Breast epithelium (tissue), 3 donors: Measurements from ENCODE around the gene PGPEP1.

Experiments used
- POLR2A ChIP-seq: fragments of 450-650 bp; IDR thresholded peaks from one replicate; pipeline ENCODE4 v1.6.1; 2016; ENCODE audit warnings: antibody characterized with exemption, mild to moderate bottlenecking, moderate library complexity
- POLR2AphosphoS5 ChIP-seq, 3 donors: sonication (generic); formaldehyde crosslinking; IDR thresholded peaks; one replicate each; pipeline ENCODE4 v1.6.1; 2017; ENCODE audit warnings: antibody characterized with exemption in 3 of 3
- TF ChIP-seq, protein P1 (sequence below), 3 donors: fragments of 450-650 bp; IDR thresholded peaks; one replicate each; pipeline ENCODE4 v1.5.1; 2016 to 2017; ENCODE audit warnings: antibody characterized with exemption in 3 of 3, mild to moderate bottlenecking in 3 of 3, moderate library complexity in 3 of 3

DNA sequence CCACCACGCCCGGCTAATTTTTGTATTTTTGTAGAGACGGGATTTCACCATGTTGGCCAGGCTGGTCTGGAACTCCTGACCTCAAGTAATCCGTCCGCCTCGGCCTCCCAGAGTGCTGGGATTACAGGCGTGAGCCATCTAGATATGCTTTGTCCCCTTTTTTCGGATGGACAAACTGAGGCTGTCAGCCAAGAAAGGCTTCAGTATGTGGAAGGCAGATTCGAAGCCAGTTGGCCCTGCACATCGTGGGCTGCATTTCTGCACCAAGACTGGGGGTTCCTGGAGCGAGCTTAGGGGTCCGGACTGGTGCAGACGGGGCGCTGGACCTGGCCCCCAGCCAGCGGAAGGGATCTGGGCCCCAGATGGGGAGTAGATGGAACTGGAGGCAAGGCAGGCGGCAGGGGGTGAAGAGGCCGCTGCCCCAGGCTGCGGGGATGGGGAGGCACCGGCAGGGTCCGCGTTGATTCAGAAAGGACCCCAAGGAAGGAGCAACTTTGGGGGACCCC lies 49.3 kb upstream of the PGPEP1 start:
- TF ChIP-seq, protein P1, sequence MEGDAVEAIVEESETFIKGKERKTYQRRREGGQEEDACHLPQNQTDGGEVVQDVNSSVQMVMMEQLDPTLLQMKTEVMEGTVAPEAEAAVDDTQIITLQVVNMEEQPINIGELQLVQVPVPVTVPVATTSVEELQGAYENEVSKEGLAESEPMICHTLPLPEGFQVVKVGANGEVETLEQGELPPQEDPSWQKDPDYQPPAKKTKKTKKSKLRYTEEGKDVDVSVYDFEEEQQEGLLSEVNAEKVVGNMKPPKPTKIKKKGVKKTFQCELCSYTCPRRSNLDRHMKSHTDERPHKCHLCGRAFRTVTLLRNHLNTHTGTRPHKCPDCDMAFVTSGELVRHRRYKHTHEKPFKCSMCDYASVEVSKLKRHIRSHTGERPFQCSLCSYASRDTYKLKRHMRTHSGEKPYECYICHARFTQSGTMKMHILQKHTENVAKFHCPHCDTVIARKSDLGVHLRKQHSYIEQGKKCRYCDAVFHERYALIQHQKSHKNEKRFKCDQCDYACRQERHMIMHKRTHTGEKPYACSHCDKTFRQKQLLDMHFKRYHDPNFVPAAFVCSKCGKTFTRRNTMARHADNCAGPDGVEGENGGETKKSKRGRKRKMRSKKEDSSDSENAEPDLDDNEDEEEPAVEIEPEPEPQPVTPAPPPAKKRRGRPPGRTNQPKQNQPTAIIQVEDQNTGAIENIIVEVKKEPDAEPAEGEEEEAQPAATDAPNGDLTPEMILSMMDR (IDR thresholded peaks at IDR 0.05): no peak
- TF ChIP-seq POLR2A (no peak), POLR2AphosphoS5 (IDR thresholded peaks at IDR 0.05) (no peak)
